ENCODE data around the gene RMND5B.

Gene RMND5B

DNA sequence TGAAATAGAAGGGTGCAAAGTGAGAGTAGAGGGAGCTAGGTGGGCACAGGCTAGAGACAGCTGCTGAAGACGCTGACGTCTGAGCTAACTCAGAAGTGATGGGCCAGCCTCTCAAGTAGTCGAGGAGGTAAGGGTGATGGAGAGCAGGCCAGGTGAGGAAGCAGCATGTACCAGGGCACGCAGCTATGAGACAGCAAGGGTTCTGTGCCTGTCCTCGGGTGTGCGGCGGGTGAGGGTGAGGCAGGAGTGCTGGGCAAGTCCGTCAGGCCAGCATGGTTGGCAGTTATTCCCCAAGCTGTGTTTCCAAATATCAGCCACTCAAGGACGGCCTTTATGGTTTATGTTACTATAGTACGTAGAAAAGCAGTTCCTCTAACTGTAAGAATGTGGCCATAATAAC is 6.2 kb downstream of the RMND5B start:
- no peak for DNase-seq (ENCODE audit: low read depth)
- TF ChIP-seq, protein P1, sequence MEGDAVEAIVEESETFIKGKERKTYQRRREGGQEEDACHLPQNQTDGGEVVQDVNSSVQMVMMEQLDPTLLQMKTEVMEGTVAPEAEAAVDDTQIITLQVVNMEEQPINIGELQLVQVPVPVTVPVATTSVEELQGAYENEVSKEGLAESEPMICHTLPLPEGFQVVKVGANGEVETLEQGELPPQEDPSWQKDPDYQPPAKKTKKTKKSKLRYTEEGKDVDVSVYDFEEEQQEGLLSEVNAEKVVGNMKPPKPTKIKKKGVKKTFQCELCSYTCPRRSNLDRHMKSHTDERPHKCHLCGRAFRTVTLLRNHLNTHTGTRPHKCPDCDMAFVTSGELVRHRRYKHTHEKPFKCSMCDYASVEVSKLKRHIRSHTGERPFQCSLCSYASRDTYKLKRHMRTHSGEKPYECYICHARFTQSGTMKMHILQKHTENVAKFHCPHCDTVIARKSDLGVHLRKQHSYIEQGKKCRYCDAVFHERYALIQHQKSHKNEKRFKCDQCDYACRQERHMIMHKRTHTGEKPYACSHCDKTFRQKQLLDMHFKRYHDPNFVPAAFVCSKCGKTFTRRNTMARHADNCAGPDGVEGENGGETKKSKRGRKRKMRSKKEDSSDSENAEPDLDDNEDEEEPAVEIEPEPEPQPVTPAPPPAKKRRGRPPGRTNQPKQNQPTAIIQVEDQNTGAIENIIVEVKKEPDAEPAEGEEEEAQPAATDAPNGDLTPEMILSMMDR (IDR thresholded peaks at IDR 0.05; ENCODE audit: low read depth, low read length) = no peak
- TF ChIP-seq MYC (IDR thresholded peaks at IDR 0.05; ENCODE audit: low read depth, low read length) = no peak
- H3K4me3 ChIP-seq (ENCODE audit: low read depth, low read length) = no peak overlapping the region

DNA sequence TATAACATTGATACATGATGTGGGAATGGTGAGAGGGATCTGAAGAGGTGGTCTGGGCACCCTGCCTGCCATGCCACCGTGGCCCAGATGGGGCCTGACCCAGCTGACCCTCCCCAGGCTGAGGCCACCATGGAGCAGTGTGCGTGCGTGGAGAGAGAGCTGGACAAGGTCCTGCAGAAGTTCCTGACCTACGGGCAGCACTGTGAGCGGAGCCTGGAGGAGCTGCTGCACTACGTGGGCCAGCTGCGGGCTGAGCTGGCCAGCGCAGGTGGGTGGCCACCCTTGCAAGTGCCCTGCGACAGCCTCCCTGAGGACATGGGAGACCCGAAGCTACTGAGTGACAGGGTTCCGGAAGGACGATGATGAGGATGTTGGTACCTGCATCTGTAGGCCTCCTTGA is 7.2 kb downstream of the RMND5B start:
- H3K4me3 ChIP-seq (ENCODE audit: low read depth, low read length) = no peak overlapping the region
- no peak for DNase-seq (ENCODE audit: low read depth)
- TF ChIP-seq POLR2A (IDR thresholded peaks at IDR 0.05; ENCODE audit: extremely low read depth, insufficient read length) = no peak
- TF ChIP-seq, protein P1 (IDR thresholded peaks at IDR 0.05; ENCODE audit: low read depth, low read length) = no peak
- TF ChIP-seq, protein P2, sequence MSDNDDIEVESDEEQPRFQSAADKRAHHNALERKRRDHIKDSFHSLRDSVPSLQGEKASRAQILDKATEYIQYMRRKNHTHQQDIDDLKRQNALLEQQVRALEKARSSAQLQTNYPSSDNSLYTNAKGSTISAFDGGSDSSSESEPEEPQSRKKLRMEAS (IDR thresholded peaks at IDR 0.05; ENCODE audit: low read depth, low read length) = no peak
- TF ChIP-seq MYC (IDR thresholded peaks at IDR 0.05; ENCODE audit: low read depth, low read length) = no peak

DNA sequence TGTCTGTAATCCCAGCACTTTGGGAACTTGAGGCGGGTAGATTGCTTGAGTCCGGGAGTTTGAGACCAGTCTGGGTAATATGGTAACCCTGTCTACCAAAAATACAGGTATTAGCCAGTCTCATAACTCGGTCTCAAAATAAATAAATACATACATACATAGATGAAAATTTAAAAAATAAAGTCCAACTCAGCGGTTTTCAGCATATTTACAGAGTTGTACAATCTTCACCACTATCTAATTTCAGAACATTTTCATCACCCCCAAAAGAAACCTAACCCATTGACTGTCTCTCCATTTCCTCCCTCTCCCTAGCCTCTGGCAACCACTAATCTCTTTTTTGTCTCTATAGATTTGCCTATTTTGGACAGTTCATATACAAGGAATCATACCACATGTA is 10.7 kb downstream of the RMND5B start:
- DNase-seq (ENCODE audit: low read depth) = no peak
- TF ChIP-seq, protein P1 (IDR thresholded peaks at IDR 0.05; ENCODE audit: low read depth, low read length) = no peak
- TF ChIP-seq POLR2A (IDR thresholded peaks at IDR 0.05; ENCODE audit: extremely low read depth, insufficient read length) = no peak
- TF ChIP-seq, protein P2 (IDR thresholded peaks at IDR 0.05; ENCODE audit: low read depth, low read length) = no peak
- TF ChIP-seq MYC (IDR thresholded peaks at IDR 0.05; ENCODE audit: low read depth, low read length) = no peak
- no peak overlapping the region for H3K4me3 ChIP-seq (ENCODE audit: low read depth, low read length)

DNA sequence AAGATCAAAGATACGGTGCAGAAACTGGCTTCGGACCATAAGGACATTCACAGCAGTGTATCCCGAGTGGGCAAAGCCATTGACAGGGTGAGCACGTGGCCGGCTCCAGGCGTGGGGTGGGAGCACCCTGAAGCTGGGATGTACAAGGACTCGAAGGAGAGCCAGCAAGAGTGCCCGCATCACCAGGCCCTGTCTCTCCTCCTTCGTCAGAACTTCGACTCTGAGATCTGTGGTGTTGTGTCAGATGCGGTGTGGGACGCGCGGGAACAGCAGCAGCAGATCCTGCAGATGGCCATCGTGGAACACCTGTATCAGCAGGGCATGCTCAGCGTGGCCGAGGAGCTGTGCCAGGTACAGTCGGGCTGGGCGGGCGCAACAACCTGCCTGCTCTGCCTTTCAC is 11.8 kb downstream of the RMND5B start:
- DNase-seq (ENCODE audit: low read depth) = no peak
- TF ChIP-seq, protein P2 (IDR thresholded peaks at IDR 0.05; ENCODE audit: low read depth, low read length) = no peak
- TF ChIP-seq, protein P1 (IDR thresholded peaks at IDR 0.05; ENCODE audit: low read depth, low read length) = no peak
- no peak for TF ChIP-seq POLR2A (IDR thresholded peaks at IDR 0.05; ENCODE audit: extremely low read depth, insufficient read length)
- TF ChIP-seq MYC (IDR thresholded peaks at IDR 0.05; ENCODE audit: low read depth, low read length) = no peak
- no peak overlapping the region for H3K4me3 ChIP-seq (ENCODE audit: low read depth, low read length)

DNA sequence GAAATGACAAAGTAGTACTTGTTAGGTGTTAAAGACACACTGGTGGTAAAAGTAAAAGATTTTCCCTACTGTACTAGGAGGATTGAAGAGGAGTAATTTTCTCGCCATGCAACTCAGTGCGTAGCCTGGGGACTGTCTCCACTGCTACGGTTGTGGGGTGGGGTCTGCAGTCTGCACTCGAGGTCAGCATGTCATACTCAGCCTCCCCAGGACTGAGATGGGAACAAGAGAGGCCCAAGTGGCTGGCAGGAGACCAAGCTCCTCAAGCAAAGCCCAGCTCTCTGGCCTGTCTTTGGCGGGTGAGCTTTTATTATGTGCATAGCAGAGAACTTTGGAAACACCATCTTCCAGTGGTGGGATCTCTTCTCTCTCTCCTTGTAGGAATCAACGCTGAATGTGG is 12.4 kb downstream of the RMND5B start:
- TF ChIP-seq MYC (IDR thresholded peaks at IDR 0.05; ENCODE audit: low read depth, low read length) (no peak), POLR2A (IDR thresholded peaks at IDR 0.05; ENCODE audit: extremely low read depth, insufficient read length) (no peak)
- TF ChIP-seq, protein P1 (IDR thresholded peaks at IDR 0.05; ENCODE audit: low read depth, low read length) = no peak
- TF ChIP-seq, protein P2 (IDR thresholded peaks at IDR 0.05; ENCODE audit: low read depth, low read length) = no peak
- no peak overlapping the region for H3K4me3 ChIP-seq (ENCODE audit: low read depth, low read length)

DNA sequence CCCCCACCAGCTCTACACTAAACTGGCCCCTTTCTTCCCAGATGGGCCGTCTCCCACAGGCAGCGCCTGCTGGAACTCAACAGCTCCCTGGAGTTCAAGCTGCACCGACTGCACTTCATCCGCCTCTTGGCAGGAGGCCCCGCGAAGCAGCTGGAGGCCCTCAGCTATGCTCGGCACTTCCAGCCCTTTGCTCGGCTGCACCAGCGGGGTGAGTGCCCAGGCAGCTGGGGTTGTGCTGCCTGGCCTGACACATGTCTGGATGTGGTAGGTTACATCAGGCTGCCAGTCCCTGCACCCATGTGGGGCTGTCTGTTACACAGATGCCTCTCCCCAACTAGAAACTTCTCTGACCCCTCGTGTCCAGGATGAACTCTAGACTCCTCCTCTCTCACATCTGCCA is 13.1 kb downstream of the RMND5B start:
- DNase-seq (ENCODE audit: low read depth) = no peak
- TF ChIP-seq, protein P1 (IDR thresholded peaks at IDR 0.05; ENCODE audit: low read depth, low read length) = no peak
- TF ChIP-seq, protein P2 (IDR thresholded peaks at IDR 0.05; ENCODE audit: low read depth, low read length) = no peak
- TF ChIP-seq MYC (IDR thresholded peaks at IDR 0.05; ENCODE audit: low read depth, low read length) = no peak
- TF ChIP-seq POLR2A (IDR thresholded peaks at IDR 0.05; ENCODE audit: extremely low read depth, insufficient read length) = no peak
- H3K4me3 ChIP-seq (ENCODE audit: low read depth, low read length) = no peak overlapping the region

More for the DNA sequence above, 12.4 kb downstream of the RMND5B start:
- DNase-seq (ENCODE audit: low read depth) = no peak
